ENCODE measurements around the gene ANTXR1.

ANTXR1 gene

GRCh38 chr2:69080071-69080470 is 67.1 kb downstream of the ANTXR1 start:
- H3K27me3 Mint-ChIP-seq (ENCODE audit: low read depth), result peaks cover 36% of the 10 kb centered on the region
- no peak overlapping the region for H3K4me3 Mint-ChIP-seq
- no peaks in the 10 kb centered on the region for H3K9me3 Mint-ChIP-seq
- H3K36me3 Mint-ChIP-seq (ENCODE audit: low read depth), result no peaks in the 10 kb centered on the region
- H3K27ac Mint-ChIP-seq, result no peak overlapping the region
- DNase-seq (ENCODE audit: low spot score), result no peak
- no peaks in the 10 kb centered on the region for H3K4me1 Mint-ChIP-seq (ENCODE audit: low read depth)

- no peak overlapping the region for H3K27ac Mint-ChIP-seq
- H3K9me3 Mint-ChIP-seq, result no peaks in the 10 kb centered on the region
- H3K4me1 Mint-ChIP-seq (ENCODE audit: low read depth), result no peaks in the 10 kb centered on the region
- H3K36me3 Mint-ChIP-seq (ENCODE audit: low read depth), result no peaks in the 10 kb centered on the region
- peaks cover 32% of the 10 kb centered on the region for H3K27me3 Mint-ChIP-seq (ENCODE audit: low read depth)
- DNase-seq (ENCODE audit: low spot score), result no peak
- H3K4me3 Mint-ChIP-seq, result no peak overlapping the region
These were observed 68.1 kb downstream of the ANTXR1 start for GRCh38 chr2:69081001-69081580.

- no peaks in the 10 kb centered on the region for H3K9me3 Mint-ChIP-seq
- no peak overlapping the region for H3K27ac Mint-ChIP-seq
- H3K36me3 Mint-ChIP-seq (ENCODE audit: low read depth), result no peaks in the 10 kb centered on the region
These were observed 68.8 kb downstream of the ANTXR1 start for GRCh38 chr2:69081757-69082156.

GRCh38 chr2:69082430-69082997 is 69.5 kb downstream of the ANTXR1 start:
- Mint-ChIP-seq H3K36me3 (ENCODE audit: low read depth) (no peaks in the 10 kb centered on the region), H3K4me1 (ENCODE audit: low read depth) (no peaks in the 10 kb centered on the region), H3K27ac (no peak overlapping the region), H3K9me3 (no peaks in the 10 kb centered on the region), H3K4me3 (no peak overlapping the region), H3K27me3 (ENCODE audit: low read depth) (peaks cover 30% of the 10 kb centered on the region)
- no peak for DNase-seq (ENCODE audit: low spot score)

More at GRCh38 chr2:69081757-69082156, 68.8 kb downstream of the ANTXR1 start:
- H3K4me1 Mint-ChIP-seq (ENCODE audit: low read depth), result no peaks in the 10 kb centered on the region
- H3K27me3 Mint-ChIP-seq (ENCODE audit: low read depth), result peaks cover 32% of the 10 kb centered on the region
- H3K4me3 Mint-ChIP-seq, result no peak overlapping the region
- DNase-seq (ENCODE audit: low spot score), result no peak

- no peak overlapping the region for H3K27ac Mint-ChIP-seq
- peaks cover 33% of the 10 kb centered on the region for H3K27me3 Mint-ChIP-seq (ENCODE audit: low read depth)
- no peaks in the 10 kb centered on the region for H3K4me1 Mint-ChIP-seq (ENCODE audit: low read depth)
- no peaks in the 10 kb centered on the region for H3K9me3 Mint-ChIP-seq
- H3K4me3 Mint-ChIP-seq, result no peak overlapping the region
- no peak for DNase-seq (ENCODE audit: low spot score)
- no peaks in the 10 kb centered on the region for H3K36me3 Mint-ChIP-seq (ENCODE audit: low read depth)
These were observed 70.3 kb downstream of the ANTXR1 start for GRCh38 chr2:69083235-69083748.

GRCh38 chr2:69084492-69084891 is 71.5 kb downstream of the ANTXR1 start:
- DNase-seq (ENCODE audit: low spot score), result no peak
- no peak overlapping the region for H3K4me3 Mint-ChIP-seq
- H3K4me1 Mint-ChIP-seq (ENCODE audit: low read depth), result no peaks in the 10 kb centered on the region
- H3K27ac Mint-ChIP-seq, result no peak overlapping the region
- H3K9me3 Mint-ChIP-seq, result no peaks in the 10 kb centered on the region
- no peaks in the 10 kb centered on the region for H3K36me3 Mint-ChIP-seq (ENCODE audit: low read depth)
- peaks cover 35% of the 10 kb centered on the region for H3K27me3 Mint-ChIP-seq (ENCODE audit: low read depth)

GRCh38 chr2:69086466-69086865 is 73.5 kb downstream of the ANTXR1 start:
- H3K4me1 Mint-ChIP-seq (ENCODE audit: low read depth), result no peaks in the 10 kb centered on the region
- DNase-seq (ENCODE audit: low spot score), result no peak
- no peaks in the 10 kb centered on the region for H3K9me3 Mint-ChIP-seq
- H3K27ac Mint-ChIP-seq, result no peak overlapping the region
- peaks cover 29% of the 10 kb centered on the region for H3K27me3 Mint-ChIP-seq (ENCODE audit: low read depth)
- no peaks in the 10 kb centered on the region for H3K36me3 Mint-ChIP-seq (ENCODE audit: low read depth)
- no peak overlapping the region for H3K4me3 Mint-ChIP-seq

GRCh38 chr2:69087211-69087911 is 74.4 kb downstream of the ANTXR1 start:
- H3K9me3 Mint-ChIP-seq, result no peaks in the 10 kb centered on the region
- no peaks in the 10 kb centered on the region for H3K4me1 Mint-ChIP-seq (ENCODE audit: low read depth)
- no peak overlapping the region for H3K4me3 Mint-ChIP-seq
- peaks cover 24% of the 10 kb centered on the region for H3K27me3 Mint-ChIP-seq (ENCODE audit: low read depth)
- H3K27ac Mint-ChIP-seq, result no peak overlapping the region
- H3K36me3 Mint-ChIP-seq (ENCODE audit: low read depth), result no peaks in the 10 kb centered on the region
- DNase-seq (ENCODE audit: low spot score), result no peak

- no peaks in the 10 kb centered on the region for H3K36me3 Mint-ChIP-seq (ENCODE audit: low read depth)
- H3K9me3 Mint-ChIP-seq, result no peaks in the 10 kb centered on the region
- DNase-seq (ENCODE audit: low spot score), result no peak
- no peak overlapping the region for H3K27ac Mint-ChIP-seq
- H3K27me3 Mint-ChIP-seq (ENCODE audit: low read depth), result peaks cover 24% of the 10 kb centered on the region
- no peaks in the 10 kb centered on the region for H3K4me1 Mint-ChIP-seq (ENCODE audit: low read depth)
- no peak overlapping the region for H3K4me3 Mint-ChIP-seq
These were observed 74.9 kb downstream of the ANTXR1 start for GRCh38 chr2:69087912-69088240.

- Mint-ChIP-seq H3K4me1 (ENCODE audit: low read depth) (no peaks in the 10 kb centered on the region), H3K36me3 (ENCODE audit: low read depth) (no peaks in the 10 kb centered on the region), H3K4me3 (no peak overlapping the region), H3K27me3 (ENCODE audit: low read depth) (peaks cover 19% of the 10 kb centered on the region), H3K27ac (no peak overlapping the region), H3K9me3 (no peaks in the 10 kb centered on the region)
- DNase-seq (ENCODE audit: low spot score), result no peak
These were observed 75.5 kb downstream of the ANTXR1 start for GRCh38 chr2:69088466-69088865.

GRCh38 chr2:69089266-69089665 is 76.3 kb downstream of the ANTXR1 start:
- Mint-ChIP-seq H3K4me1 (ENCODE audit: low read depth) (no peaks in the 10 kb centered on the region), H3K36me3 (ENCODE audit: low read depth) (no peaks in the 10 kb centered on the region), H3K27me3 (ENCODE audit: low read depth) (peaks cover 22% of the 10 kb centered on the region), H3K9me3 (no peaks in the 10 kb centered on the region), H3K27ac (no peak overlapping the region), H3K4me3 (no peak overlapping the region)
- DNase-seq (ENCODE audit: low spot score), result no peak

- Mint-ChIP-seq H3K27me3 (ENCODE audit: low read depth) (peaks cover 26% of the 10 kb centered on the region), H3K36me3 (ENCODE audit: low read depth) (no peaks in the 10 kb centered on the region), H3K4me1 (ENCODE audit: low read depth) (no peaks in the 10 kb centered on the region), H3K27ac (no peak overlapping the region), H3K9me3 (no peaks in the 10 kb centered on the region), H3K4me3 (no peak overlapping the region)
- no peak for DNase-seq (ENCODE audit: low spot score)
These were observed 77.0 kb downstream of the ANTXR1 start for GRCh38 chr2:69089998-69090397.

GRCh38 chr2:69090820-69091219 is 77.8 kb downstream of the ANTXR1 start:
- H3K27me3 Mint-ChIP-seq (ENCODE audit: low read depth), result peaks cover 29% of the 10 kb centered on the region
- no peak overlapping the region for H3K4me3 Mint-ChIP-seq
- no peak overlapping the region for H3K27ac Mint-ChIP-seq

GRCh38 chr2:69092857-69093256 is 79.9 kb downstream of the ANTXR1 start:
- no peaks in the 10 kb centered on the region for H3K36me3 Mint-ChIP-seq (ENCODE audit: low read depth)
- no peak overlapping the region for H3K4me3 Mint-ChIP-seq
- H3K27ac Mint-ChIP-seq, result no peak overlapping the region
- H3K4me1 Mint-ChIP-seq (ENCODE audit: low read depth), result no peaks in the 10 kb centered on the region
- H3K27me3 Mint-ChIP-seq (ENCODE audit: low read depth), result peaks cover 27% of the 10 kb centered on the region
- H3K9me3 Mint-ChIP-seq, result no peaks in the 10 kb centered on the region
- no peak for DNase-seq (ENCODE audit: low spot score)

More at GRCh38 chr2:69090820-69091219, 77.8 kb downstream of the ANTXR1 start:
- Mint-ChIP-seq H3K36me3 (ENCODE audit: low read depth) (no peaks in the 10 kb centered on the region), H3K9me3 (no peaks in the 10 kb centered on the region), H3K4me1 (ENCODE audit: low read depth) (no peaks in the 10 kb centered on the region)
- no peak for DNase-seq (ENCODE audit: low spot score)
